Endometrial microvascular endothelial cells (primary cell): ENCODE results near the gene SPTBN4. TPM values are rescaled to one million over a fixed set of nuclear protein-coding genes. Genes with fewer than 3 reads are reported as not detected.
"Not testable (repeated sequence)": the region's sequence is repeated elsewhere in the genome, so short reads cannot be mapped to it uniquely, and the experiment has no call there.

Experiments
- in situ Hi-C: cut with HindIII; loops from 2 replicates; pipeline ENCODE4 v1.10.0; 2017; ENCODE audit warnings: low sequenced_read_pairs, low pct_unique_long_range_greater_than_20kb; ENCODE audit errors: inconsistent ontology term
- total RNA-seq: library from RNA; depleted of rRNA; stranded (reverse); fragments of >200 nt; gene quantifications from one replicate; pipeline ENCODE4 v1.2.3, GENCODE V29; 2015; ENCODE audit errors: inconsistent ontology term

SPTBN4 gene
- total RNA-seq, 1 donor from 2014 or later = not detected

DNA sequence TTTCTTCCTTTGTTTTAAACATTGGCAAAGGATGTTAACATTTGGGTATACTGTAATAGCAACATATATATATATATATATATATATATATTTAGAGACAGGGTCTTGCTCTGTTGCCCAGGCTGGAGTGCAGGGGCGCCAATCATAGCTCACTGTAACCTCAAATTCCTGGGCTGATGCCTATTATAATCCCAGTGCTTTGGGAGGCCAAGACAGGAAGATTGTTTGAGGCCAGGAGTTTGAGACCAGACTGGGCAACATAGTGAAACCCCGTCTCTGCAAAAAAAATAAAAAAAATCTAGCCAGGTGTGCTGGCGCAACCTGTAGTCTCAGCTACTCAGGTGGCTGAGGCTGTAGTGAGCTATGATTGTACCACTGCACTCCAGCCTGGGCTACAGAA is 6.6 kb upstream of the SPTBN4 start:
- in situ Hi-C loops = no loop called here

DNA sequence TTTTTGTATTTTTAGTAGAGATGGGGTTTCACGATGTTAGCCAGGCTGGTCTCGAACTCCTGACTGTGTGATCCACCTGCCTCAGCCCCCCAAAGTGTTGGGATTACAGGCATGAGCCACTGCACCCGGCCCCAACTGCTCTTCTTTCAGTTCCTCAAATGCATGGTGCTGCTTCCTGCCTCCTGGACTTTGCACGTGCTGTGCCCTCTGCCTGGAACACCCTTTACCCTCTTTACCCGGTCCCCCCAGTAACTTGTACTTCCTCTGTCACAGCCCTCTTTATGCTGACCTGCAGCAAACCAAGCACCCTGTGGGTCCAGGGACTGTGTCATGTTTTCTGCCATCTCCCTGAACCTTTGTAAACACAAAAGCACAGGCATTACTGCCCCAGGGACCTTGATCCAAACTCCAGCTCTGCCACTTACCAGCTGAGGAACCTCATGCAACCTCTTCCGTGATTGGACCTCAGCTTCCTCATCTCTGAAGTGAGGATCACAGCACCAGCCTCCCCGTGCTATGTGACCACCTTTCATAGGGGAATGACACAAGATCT is 5.1 kb upstream of the SPTBN4 start:
- in situ Hi-C loops = no loop called here

DNA sequence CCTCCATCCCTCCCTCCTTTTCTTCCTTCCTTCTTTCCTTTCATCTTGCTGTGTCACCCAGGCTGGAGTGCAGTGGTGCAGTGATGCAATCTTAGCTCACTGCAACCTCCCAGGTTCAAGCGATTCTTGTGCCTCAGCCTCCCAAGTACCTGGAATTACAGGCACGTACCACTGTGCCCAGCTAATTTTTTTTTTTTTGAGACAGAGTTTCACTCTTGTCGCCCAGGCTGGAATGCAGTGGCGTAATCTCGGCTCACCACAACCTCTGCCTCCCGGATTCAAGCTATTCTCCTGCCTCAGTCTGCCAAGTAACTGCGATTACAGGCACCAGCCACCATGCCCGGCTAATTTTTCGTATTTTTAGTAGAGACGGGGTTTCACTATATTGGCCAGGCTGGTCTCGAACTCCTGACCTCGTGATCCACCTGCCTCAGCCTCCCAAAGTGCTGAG is 3.2 kb upstream of the SPTBN4 start:
- in situ Hi-C loops = not testable (repeated sequence)

DNA sequence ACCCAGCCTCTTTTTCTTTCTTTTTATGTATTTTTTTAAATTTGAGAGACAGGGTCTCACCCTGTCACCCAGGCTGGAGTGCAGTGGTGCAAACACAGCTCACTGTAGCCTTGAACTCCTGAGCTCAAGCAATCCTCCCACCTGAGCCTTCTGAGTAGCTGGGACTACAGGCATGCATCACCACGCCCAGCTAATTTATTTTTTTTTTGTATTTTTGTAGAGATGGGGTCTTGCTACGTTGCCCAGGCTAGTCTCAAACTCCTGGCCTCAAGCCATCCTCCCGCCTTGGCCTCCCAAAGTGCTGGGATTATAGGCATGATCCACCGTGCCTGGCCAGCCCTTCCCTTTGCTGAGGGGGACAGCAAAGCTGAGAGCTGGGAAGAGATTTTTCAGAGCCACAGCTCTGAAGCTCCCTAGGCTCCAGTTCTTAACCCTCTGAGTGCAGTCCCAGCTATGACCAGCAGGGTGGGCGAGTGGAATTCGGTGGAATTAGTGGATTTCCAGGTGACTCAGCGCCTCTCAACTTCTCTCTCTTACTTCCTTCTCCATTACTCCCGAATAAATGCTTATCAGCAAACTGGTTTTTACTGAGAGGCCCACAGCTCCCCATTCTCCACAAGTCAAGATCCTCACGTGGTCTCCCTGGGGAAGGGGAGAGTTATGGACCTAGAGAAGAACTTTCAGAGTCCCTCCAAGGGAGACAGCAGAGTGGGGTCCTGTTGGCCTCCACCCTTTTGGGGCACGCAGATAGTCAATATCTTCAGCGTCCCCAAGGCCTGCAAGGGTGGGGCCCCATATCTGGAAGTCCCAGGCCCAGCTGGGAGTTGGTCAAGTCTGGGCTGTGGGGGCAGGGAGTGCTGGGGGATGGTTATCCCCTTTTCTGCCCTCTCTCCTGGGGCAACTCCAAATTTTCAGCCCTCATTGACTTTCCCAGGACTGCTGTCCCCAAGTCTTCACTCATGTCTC is 2.5 kb upstream of the SPTBN4 start:
- in situ Hi-C loops = no loop called here

DNA sequence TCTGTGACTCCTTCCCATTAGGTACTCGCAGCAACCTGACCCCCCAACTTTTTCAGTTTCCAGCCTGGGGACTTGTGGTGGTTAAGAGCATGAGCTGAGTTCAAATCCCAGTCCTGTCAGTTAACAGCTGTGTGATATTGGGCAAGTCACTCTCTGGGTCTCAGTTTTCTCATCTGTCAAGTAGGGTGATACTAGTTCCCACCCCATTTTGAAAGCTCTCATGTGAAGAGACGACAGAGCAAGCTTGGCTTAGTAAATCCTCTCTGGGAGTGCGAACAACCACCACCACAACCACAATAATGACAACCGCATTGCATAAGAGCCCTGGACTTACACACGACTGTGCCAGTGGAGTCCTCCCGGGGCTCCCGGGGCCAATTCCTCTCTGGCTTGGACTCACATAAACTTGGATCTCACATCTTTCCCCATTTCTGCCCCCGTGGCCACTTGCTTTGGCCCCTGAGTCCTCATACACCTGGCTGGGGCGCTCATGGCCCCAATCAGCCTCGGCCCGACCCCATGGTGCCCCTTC is 1.7 kb upstream of the SPTBN4 start:
- in situ Hi-C loops = no loop called here

DNA sequence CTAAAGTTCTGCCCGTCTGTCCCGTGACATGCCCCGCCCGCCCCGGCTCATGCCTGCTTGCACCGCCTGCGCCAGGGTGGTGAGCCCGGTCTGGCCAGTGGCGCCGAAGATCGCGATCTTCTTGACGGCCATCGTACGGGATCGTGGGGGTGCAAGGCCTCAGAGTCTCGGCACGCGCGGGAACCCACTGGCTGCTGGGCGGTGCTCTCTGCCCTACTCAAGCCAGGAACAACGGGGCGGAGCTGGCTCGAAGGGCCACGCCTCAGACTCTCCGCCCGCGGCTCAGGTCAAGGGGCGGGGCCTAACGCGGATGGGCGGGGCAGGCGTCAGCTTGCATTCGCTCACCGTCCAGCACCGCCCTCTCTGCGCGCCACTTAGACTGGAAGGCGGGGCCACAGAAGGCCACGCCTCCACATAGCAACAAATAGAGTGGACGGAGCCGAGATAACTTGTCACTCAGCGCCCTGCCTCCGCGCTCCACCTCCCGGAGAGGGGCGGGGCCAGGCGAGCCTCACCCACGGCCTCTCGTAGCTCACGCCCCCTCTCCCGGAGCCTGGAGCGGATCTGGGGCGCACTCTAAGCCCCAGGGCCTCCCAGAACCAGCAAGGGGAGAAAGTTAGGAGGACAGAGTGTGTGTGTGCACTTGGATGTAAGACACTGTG is 1.1 kb upstream of the SPTBN4 start, which contains the start of gene BLVRB:
TSS of gene BLVRB (minus strand) at position 189 of the 662 bp plus-strand sequence. CDS start at position 132, 57 bp downstream.
- in situ Hi-C loops = no loop called here

DNA sequence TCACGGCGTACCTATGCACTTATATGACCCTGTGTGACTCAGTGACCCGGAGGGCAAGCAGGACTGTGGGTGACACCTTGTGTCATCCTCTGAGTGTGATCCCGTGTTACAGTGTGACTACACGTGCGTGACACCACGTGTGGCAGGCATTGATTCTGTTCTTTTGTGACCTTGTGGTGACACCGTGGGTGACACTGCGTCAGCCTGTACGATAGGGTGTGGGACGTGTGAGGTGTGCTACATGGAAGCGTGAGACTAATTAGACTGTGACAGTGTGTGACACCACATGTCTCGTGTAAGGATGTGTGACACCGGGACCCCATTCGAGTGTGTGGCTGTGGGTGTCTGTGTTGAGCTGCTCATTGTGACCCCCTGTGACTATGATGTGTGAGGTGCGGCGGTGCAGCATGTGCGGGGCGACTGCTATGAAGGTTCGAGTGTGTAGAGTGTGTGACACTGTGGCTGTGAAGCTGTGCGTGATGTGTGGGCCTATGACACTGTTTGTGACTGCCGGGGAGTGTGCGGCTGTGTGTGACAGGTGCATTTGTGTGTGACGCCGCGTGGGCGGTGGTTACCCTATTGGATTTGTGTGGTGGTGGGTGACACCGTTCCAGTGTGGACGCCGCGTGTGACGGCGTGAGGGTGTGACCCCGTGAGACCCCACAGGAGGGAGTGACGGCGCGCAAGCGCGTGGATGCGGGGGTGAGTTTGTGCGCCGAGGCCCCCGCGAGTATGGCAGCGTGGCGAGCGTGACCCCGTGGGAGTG is 399 bp upstream of the SPTBN4 start:
- in situ Hi-C loops = no loop called here

DNA sequence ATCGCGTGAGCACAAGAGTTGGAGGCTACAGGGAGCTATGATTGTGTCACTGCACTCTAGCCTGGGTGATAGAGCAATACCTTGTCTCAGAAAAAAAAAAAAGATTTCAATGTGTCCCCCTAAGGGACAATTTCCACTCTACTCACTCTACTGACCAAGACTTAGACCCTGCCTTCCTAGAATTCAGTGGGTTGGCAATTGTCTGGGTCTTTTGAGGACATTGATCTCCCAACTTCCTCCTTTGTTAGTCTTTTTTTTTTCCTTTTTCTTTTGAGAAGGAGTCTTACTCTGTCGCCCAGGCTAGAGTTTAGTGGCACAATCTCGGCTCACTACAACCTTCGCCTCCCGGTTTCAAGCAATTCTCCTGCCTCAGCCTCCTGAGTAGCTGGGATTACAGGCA is 2.2 kb downstream of the SPTBN4 start:
- in situ Hi-C loops = no loop called here

DNA sequence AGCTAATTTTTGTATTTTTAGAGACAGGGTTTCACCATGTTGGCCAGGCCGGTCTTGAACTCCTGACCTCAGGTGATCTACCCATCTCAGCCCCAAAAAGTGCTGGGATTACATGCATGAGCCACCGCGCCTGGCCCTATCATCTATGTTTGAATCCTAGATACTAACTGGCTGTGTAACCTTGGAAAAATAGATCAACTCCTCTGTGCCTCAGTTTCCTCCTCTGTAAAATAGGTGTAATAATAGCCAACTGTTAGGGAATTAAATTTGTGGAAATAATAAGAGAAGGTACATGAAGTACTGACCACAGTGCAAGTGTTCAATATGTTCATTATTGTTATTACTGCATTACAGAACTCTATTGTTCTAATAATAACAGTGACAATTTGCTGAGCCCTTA is 4.3 kb downstream of the SPTBN4 start:
- in situ Hi-C loops = no loop called here

DNA sequence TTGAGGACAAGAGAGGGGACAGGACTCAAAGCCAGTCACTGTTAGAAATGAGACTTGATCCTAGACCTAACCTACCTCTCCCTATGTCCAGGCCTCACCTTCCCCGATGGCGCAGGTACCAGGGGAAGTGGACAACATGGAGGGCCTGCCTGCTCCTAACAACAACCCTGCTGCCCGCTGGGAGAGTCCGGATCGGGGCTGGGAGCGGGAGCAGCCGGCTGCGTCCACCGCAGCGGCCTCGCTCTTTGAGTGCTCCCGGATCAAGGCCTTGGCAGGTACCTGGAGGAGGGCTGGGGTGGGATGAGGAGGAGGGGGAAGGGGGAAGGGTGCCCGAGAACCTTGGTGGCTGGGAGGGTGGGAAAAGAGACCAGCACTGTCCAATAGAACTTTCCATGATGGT is 5.7 kb downstream of the SPTBN4 start:
- in situ Hi-C loops = no loop called here

DNA sequence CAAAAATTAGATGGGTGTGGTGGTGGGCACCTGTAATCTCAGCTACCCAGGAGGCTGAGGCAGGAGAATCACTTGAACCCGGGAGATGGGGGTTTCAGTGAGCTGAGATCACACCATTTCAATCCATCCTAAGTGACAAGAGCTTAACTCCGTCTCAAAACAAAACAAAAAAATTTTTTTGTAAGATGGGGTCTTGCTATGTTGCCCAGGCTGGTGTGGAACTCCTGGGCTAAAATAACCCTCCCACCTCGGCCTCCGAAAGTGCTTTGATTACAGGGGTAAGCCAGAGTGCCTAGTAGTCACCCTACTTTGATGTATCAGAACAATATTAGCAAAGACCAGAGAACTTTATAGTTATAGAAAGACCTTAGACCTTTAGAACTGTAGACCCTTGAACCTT is 7.9 kb downstream of the SPTBN4 start:
- in situ Hi-C loops = no loop called here

DNA sequence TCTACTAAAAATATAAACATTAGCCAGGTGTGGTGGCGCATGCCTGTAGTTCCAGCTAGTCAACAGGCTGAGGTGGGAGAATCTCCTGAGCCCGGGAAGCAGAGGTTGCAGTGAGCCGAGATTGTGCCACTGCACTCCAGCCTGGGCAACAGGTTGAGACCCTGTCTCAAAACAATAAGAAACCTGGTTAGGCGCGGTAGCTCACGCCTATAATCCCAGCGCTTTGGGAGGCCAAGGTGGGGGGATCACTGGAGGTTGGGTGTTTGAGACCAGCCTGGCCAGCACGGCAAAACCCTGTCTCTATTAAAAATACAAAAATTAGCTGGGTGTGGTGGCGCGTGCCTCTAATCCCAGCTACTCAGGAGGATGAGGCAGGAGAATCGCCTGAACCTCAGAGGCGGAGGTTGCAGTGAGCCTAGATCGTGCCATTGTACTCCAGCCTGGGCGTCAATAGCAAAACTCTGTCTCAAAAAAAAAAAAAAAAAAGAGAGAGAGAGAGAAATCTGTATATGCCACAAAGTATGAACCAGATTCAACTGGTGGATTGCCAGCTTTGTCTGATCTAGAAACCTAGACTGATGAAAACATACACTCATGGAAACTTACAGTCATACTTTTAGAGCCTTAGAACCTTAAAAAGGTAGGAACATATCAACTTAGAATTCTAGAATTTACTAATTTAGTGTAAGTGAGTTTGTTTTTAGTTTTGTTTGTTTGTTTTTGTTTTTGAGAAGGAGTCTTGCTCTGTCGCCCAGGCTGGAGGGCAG is 9.3 kb downstream of the SPTBN4 start:
- in situ Hi-C loops = not testable (repeated sequence)

DNA sequence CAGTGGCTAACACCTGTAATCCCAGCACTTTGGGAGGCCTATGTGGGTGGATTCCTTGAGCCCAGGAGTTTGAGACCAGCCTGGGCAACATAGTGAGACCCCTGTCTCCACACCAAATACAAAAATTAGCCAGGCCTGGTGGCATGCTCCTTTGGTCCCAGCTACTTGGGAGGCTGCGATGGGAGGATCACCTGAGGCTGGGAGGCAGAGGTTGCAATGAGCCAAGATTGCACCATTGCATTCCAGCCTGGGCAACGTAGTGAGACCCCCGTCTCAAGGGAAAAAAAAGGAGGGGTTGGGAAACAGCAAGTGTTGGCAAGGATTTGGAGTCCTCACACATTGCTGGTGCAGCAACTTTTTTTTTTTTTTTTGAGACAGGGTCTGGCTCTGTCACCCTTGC is 19.2 kb downstream of the SPTBN4 start:
- in situ Hi-C loops = no loop called here

DNA sequence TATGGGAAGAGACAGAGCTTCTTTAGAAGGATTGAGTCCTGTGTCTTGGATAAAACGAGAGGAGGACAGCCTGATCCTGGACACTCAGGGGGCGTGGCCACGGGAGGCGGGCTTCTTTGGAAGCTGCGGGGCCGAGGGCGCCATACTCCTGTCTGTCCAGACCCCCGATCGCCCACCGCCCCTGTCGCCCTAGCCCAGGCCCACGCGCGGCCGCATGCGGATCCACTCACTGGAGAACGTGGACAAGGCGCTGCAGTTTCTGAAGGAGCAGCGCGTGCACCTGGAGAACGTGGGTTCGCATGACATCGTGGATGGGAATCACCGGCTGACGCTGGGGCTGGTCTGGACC is 23.1 kb downstream of the SPTBN4 start:
- in situ Hi-C loops = no loop called here

DNA sequence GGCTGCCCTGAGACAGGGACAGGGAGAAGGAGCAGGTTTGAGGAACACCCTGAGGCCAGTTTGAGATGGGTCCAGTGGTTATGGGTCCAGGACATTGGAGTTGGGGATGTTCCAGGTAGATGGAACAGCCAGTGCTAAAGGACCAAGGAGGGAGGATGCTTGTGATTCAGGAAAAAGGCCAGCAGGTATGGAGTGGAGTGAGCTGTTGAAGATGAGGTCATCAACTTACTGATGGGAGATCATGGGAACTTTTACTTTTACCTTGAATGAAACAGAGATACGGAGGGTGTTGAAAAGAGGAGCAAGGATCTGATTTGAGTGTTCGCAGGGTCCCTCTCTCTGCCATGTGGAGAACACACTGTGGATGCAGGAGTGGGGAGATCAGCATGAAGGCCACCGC is 25.5 kb downstream of the SPTBN4 start:
- in situ Hi-C loops = no loop called here

DNA sequence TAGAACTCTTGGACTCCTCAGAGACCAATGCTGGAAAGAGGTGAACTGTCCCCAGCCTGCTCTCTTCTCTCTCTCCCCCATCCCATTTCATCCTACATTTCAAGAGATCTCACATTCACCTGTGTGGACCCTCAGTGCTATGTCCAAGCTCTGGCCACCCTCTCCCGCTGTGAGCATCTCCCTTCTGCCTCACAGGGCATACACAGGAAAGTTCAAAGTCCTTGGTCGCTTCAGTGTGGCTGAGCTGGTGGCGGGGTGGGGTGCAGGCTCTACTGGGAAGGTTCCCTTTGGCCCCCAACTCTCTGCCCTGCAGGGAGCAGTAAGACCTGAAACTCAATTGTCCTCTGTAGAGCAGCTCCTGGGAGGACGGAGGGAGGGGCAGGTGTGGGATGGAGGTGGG is 27.0 kb downstream of the SPTBN4 start:
- in situ Hi-C loops = no loop called here

DNA sequence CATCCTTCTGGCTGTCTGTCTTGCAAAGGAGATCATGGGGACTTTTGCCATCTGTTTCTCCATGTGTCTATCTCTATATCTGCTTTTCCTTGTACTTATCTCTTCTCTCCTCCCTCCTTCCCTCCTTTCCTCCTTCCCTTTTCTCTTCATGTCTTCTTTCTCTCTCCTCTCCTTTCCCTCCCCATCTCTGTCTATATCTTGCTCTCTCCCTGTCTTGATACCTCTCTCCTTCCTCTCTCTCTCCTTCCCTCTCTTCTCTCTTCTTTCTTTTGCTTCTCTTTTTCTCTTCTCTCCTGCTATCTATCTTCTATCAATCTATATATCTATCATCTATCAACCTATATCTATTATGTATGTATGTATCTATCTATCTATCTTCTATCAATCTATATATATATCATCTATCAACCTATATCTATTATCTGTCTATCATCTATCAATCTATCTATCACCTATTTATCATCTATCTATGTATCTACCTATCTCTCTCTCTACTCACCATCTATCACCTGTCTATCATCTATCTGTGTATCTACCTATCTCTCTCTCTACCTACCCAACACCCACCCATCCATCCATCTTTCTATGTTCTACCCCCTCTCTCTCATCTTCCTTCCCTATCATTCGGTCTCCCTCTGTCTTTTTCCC is 27.5 kb downstream of the SPTBN4 start:
- in situ Hi-C loops = no loop called here

DNA sequence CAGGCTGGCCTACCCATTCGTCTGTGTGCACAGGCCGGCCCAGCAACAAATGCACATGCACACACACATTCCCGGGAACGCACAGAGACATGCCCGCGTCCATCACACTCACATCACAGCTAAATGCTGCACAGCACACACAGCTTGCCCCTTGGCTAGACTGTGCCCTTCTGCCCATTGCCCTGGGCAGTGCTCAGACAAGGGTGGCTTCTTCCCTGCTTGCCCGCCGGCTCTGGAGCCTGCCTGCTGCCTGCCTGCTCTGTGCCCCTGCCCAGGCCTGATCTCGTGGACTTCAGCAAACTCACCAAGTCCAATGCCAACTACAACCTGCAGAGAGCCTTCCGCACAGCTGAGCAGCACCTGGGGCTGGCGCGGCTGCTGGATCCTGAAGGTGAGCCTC is 30.4 kb downstream of the SPTBN4 start:
- in situ Hi-C loops = no loop called here
